ENCODE measurements around the gene ASB15.

DNA sequence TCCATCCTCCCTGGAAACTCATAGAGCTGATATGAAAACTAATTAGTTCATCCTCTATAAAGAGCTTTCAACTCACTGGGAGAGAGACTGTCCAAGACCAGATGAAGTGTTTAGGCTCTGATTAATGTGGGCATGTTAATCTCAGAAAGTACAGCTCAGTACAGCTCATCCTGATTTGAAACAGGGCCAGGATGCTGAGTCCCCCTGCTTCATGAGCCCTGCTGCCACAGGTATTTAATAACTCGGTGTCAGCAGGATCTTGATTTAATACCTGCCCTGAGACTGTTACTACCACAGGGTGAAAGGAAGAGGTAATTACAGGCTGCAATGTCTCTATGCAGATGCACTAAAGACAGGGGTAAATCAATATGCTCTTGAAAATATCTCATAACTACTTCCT lies 64.9 kb downstream of the ASB15 start:
- no peak for TF ChIP-seq IKZF3 (tag by site-specific recombination; IDR thresholded peaks at IDR 0.05)
- TF ChIP-seq ZNF660 (tag by site-specific recombination; IDR thresholded peaks at IDR 0.05), result no peak
- TF ChIP-seq CTCF (tag by site-specific recombination; IDR thresholded peaks at IDR 0.05), result no peak
- no peak for TF ChIP-seq ZNF677 (tag by site-specific recombination; IDR thresholded peaks at IDR 0.05)
- no peak for TF ChIP-seq ZNF488 (tag by site-specific recombination; IDR thresholded peaks at IDR 0.05)
- TF ChIP-seq ZNF423 (tag by site-specific recombination; IDR thresholded peaks at IDR 0.05), result no peak
- TF ChIP-seq SALL2 (tag by site-specific recombination; IDR thresholded peaks at IDR 0.05; ENCODE audit: borderline replicate concordance), result no peak
- no peak for TF ChIP-seq KLF10 (tag by site-specific recombination; IDR thresholded peaks at IDR 0.05)
- TF ChIP-seq ZNF18 (tag by site-specific recombination; IDR thresholded peaks at IDR 0.05), result no peak
- no peak for TF ChIP-seq TCF7L2 (IDR thresholded peaks at IDR 0.05; ENCODE audit: borderline replicate concordance, low read depth, low read length)

All from HEK293 (cell line).